NCI-H1092 (cell line): Measurements from ENCODE around the gene ERC2.
"Not testable (repeated sequence)": the region's sequence is repeated elsewhere in the genome, so short reads cannot be mapped to it uniquely, and the experiment has no call there.

Experiments used
- DNase-seq: peaks from one replicate; lab custom pipeline; 2025; lab: John Stamatoyannopoulos, UW

ERC2 gene

GRCh38 chr3:56119575-56120349, 348.5 kb downstream of the ERC2 start:
- no peak for DNase-seq

GRCh38 chr3:56118968-56119367, 349.3 kb downstream of the ERC2 start:
- DNase-seq, result no peak

- no peak for DNase-seq
These were observed 352.6 kb downstream of the ERC2 start for GRCh38 chr3:56115698-56116097.

- no peak for DNase-seq
These were observed 353.1 kb downstream of the ERC2 start for GRCh38 chr3:56115199-56115598.

GRCh38 chr3:56113908-56114307, 354.4 kb downstream of the ERC2 start:
- DNase-seq, result no peak

- DNase-seq, result no peak
These were observed 355.0 kb downstream of the ERC2 start for GRCh38 chr3:56113231-56113630.

GRCh38 chr3:56111606-56112304, 356.5 kb downstream of the ERC2 start:
- no peak for DNase-seq

- DNase-seq, result no peak
These were observed 357.4 kb downstream of the ERC2 start for GRCh38 chr3:56110886-56111285.

GRCh38 chr3:56107157-56107556, 361.1 kb downstream of the ERC2 start:
- DNase-seq, result no peak

GRCh38 chr3:56102032-56102431, 366.2 kb downstream of the ERC2 start:
- no peak for DNase-seq

GRCh38 chr3:56101576-56101975, 366.7 kb downstream of the ERC2 start:
- DNase-seq, result no peak

GRCh38 chr3:56096999-56097398, 371.3 kb downstream of the ERC2 start:
- no peak for DNase-seq

GRCh38 chr3:56094170-56094569, 374.1 kb downstream of the ERC2 start:
- no peak for DNase-seq

- DNase-seq, result no peak
These were observed 378.5 kb downstream of the ERC2 start for GRCh38 chr3:56089739-56090138.

- DNase-seq, result no peak
These were observed 380.7 kb downstream of the ERC2 start for GRCh38 chr3:56087451-56088053.

GRCh38 chr3:56086355-56086754, 381.9 kb downstream of the ERC2 start:
- no peak for DNase-seq

- DNase-seq, result no peak
These were observed 387.0 kb downstream of the ERC2 start for GRCh38 chr3:56081246-56081645.

GRCh38 chr3:56076746-56077145, 391.5 kb downstream of the ERC2 start:
- DNase-seq, result no peak

GRCh38 chr3:56075089-56075488, 393.2 kb downstream of the ERC2 start:
- no peak for DNase-seq

- no peak for DNase-seq
These were observed 398.5 kb downstream of the ERC2 start for GRCh38 chr3:56069766-56070165.

GRCh38 chr3:56066405-56066804, 401.9 kb downstream of the ERC2 start:
- DNase-seq, result not testable (repeated sequence)

- no peak for DNase-seq
These were observed 403.6 kb downstream of the ERC2 start for GRCh38 chr3:56064684-56065083.

GRCh38 chr3:56061279-56061626, 407.0 kb downstream of the ERC2 start:
- no peak for DNase-seq
